GM19468 (cell line): ENCODE results near the gene MRPL50.

Source experiments
- ATAC-seq: cut with Tn5 transposase; IDR thresholded peaks from one replicate; pipeline ENCODE4 v1.9.1; 2021; ENCODE audit warnings: mild to moderate bottlenecking, moderate library complexity, moderate number of reproducible peaks; ENCODE audit not compliant: unreplicated experiment; ENCODE audit errors: extremely low read depth

The MRPL50 gene

DNA sequence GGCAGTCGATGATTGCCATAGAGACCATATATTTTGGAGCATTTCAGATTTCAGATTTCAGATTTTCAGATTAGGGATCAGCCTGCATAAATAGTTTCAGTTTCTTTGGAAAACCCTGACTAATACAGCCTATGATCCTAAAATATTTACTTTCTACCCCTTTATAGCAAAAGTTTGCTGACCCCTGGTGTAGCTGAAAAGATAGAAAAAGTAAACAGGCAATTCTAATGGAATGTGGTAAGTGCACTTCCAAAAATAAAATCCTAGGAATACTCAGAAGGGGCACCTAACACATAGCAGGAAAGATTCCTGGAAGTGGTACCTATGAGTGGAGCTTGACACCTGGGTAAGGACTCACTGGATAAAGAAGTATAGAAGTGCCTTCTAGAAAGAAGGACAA lies 48.1 kb downstream of the MRPL50 start:
- no peak for ATAC-seq

DNA sequence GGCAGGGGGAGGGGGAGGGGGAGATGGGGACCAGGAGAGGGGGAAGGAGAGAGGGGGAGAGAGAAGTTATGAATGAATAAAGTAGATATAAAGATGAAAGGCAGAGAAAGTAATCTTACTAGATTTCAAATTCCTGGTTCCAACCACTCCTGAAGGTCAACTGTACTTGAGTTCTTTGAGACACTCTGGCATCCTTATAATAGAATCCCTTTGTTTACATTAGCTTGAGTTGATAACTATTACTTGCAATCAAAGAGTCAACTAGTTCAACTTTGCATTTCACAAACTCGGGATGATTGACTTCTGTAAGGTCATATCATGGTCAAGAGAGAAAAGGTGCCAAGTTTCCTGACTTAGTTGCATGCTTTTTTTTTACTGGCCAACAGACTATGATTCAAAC lies 55.8 kb downstream of the MRPL50 start:
- no peak for ATAC-seq

DNA sequence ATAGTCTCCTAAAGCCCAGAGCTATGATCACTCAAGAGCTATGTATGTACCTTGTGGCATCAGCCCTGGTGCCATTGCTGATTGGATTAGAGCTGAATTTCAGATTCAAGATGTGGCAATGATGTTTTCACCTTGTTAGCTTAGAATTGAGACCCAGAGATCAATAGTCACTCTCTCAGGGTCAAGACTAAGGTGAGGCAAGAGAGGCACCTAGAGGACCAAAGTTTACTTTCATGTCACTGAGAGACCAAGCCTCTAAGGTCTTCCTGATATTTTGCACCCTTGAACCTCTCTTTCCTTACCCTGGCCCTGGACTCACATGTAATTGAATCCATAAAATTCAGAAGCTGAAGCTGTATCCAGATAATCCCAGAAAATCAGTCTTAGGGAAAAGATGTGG lies 56.5 kb downstream of the MRPL50 start:
- no peak for ATAC-seq
